AG08396 (cell line): ENCODE measurements around the gene COL28A1.
A peak's percentile ranks its signal among the peaks of the same experiment; 100 is the strongest.

Experiments used
- DNase-seq: peaks from one replicate; pipeline ENCODE4 v3.0.0; 2012; ENCODE audit warnings: low spot score, mixed read lengths

COL28A1 gene

DNA sequence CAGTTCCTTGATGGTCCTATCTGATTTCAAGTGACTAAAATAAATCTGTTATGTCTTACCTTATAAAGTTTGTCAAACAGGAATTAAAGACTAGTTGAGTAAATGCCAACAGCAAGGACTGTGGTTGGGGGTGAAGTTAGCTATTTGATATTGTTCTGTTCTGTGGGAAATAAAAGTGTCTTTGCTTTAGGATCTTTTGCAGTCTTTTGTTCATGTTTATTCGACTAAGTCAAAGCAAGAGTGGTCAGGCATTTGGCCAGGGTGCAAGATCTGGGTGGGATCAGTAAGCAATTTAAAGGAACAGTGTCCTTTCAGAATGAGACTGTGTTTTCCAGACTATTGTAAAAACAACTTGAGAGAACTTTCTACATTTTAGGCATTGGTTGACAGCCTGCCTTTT is at the start of gene COL28A1:
Gene COL28A1 (minus strand): TSS at position 183 of the 400 bp plus-strand sequence. CDS start 2,998 bp downstream, outside the sequence.
- DNase-seq, result no peak

DNA sequence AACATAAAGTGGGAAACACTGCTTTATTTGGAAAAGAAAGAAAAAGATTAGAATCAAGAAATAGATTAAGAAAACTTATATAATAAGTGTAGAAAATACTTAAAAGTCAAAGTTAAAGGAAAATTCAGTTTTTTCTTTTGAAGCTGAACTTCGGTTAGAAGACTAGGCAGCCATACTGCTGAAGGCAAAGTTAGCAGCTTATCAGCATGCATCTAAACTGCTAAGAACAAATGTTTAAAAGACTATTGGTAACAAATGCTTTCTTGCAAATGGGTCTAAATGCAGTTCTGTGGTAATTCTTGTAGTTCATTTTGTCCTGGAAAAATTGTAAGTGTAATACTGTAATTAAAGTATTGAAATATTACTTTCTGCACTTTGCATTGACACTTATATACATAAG is 49.0 kb upstream of the COL28A1 start:
- no peak for DNase-seq

DNA sequence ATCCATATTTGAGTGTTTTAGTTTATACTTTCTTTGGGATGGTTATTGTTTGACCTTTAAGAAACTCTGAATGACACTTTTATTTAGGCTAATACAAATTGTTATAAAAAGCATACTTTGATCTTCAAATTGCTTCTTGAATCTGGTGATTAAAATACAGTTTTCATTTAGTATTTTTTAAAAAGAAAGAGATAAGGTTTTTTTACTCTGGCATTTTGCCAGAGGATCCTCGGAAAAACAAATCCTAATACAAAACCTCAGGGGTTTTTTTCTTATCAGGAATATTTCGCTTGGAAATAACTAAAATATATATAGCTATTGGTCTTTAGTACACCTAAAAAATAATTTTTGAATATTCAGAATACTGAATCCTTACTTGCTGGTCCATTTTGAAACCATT is 48.1 kb upstream of the COL28A1 start:
- no peak for DNase-seq

DNA sequence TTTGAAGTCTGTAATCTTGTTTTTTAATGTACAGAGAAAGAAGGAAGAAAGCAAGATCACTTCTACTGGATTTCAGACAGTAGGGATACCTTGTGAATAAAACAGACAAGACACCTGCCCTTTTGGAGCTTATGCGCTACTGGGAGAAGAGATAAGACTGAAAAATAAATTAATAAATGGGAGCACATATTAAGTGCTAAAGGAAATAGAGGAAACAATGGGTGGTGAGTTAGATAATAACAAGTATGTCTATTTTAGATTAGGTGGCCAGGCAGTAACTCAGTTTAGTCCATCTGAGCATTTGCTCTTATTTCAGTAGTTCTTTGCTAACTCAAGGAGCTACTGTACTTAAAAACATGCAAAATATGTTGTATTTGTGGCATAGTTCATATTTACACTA is 46.9 kb upstream of the COL28A1 start:
- no peak for DNase-seq

DNA sequence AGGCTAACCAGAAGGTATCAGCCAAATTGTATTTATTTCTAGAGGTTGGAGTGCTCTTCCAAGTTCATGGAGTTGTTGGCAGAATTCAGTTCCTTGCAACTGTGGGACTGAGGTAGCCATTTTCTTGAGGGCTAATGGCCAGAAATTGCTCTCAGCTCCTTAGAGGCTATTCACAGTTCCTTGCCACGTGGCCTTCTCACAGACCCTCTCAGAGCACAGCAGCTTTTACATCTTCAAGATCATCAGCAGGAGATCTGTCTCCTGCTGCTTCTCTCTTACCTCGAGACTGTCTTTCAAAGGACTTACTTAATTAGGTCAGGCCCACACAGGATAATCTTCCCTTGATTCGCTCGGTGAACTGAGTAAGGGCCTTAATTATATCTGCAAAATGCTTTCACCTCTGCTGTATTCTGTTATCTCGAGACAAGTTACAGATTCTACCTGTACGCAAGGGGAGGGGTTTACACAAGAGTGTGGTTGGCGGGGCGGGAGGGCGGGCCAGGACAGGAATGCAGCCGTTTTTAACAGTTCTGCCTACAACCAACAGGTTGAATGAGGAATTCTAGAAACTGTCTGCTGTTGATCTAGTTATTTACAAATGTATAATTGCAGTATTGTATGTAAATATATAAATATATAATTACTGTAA is 46.0 kb upstream of the COL28A1 start:
- no peak for DNase-seq

DNA sequence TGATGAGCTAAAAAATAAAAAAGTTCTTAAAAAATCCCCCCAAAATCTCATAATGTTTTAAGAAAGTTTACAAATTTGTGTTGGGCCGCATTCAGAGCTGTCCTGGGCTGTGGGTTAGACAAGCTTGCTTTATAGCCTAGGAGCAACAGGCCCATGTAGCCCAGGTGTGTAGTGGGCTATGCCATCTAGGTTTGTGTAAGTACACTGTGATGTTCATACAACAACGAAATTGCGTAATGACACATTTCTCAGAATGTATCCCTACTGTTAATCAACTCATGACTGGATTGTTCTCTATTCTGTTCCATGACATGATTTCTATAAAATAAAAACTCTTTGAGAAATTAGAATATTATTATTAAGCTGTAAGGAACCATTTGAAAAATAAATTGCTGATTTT is 44.0 kb upstream of the COL28A1 start:
- DNase-seq, result no peak

DNA sequence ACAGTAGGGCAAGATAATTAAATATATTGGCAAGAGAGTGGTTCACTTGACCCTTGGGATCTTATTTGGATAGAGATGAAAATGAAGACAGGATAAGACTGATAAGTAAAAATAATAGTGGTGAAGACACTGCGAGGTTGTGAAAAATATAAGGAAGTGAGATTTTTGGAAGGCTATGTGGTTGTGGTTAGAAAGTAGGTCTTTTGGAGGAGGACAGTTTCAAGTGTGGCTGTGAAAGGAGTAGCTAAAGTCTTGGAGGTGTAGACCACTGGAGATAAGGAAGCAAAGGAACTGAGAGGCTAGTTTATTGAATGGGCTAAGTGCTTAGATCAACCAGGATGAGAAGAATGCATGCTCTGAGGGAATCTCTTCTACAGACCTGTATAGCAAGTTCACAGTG is 42.2 kb upstream of the COL28A1 start:
- DNase-seq, result no peak

DNA sequence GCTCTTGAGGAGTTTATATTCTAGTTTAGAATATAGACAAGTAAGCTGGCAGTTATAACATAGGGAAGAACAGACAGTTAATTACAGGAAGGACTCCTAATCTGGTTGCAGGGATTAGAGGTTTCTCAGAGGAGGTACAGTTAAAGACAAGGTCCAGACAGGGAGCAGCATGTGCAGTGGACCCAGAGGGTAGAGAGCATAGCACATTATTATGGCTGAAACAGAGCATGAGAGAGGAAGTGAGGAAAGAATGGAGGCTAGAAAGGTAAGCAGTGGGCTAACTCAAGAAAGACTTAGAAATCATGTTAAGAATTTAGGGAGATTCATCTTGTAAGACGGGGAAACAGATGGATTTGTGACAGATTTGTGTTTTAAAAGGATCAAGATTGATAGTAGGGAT is 40.7 kb upstream of the COL28A1 start:
- DNase-seq, result no peak

DNA sequence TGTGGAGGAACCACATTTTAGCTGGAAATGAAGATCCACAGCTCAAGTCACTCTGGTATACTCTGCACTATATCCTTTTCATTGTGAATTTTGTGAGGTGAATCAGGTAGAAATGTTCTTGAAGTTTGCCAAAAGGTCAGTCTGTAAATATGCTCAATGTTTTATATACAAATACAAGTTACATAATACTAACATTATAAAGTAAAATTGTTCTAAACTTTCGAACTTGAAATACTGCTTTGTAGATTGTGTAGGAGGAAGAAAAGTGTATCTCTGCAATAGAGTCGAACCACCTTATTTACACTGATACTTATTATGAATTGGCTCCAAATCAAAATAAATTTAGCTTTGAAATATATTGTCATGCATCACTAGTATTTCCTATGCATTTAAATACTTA is 38.0 kb upstream of the COL28A1 start:
- no peak for DNase-seq

DNA sequence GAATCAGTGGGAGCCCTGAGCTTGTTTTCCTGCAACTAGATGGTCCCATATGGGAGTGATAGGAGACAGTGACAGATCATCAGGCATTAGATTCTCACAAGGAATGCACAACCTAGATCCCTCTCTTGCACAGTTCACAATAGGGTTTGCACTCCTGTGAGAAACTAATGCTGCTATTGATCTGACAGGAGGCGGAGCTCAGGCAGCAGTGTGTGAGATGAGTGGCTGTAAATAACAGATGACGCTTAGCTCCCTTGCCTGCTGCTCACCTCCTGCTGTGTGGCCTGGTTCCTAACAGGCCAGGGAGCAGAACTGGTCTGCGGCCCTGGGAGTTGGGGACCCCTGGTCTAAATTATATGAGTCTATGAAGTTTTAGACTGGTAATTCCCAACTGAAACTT is 34.9 kb upstream of the COL28A1 start:
- DNase-seq, result no peak

DNA sequence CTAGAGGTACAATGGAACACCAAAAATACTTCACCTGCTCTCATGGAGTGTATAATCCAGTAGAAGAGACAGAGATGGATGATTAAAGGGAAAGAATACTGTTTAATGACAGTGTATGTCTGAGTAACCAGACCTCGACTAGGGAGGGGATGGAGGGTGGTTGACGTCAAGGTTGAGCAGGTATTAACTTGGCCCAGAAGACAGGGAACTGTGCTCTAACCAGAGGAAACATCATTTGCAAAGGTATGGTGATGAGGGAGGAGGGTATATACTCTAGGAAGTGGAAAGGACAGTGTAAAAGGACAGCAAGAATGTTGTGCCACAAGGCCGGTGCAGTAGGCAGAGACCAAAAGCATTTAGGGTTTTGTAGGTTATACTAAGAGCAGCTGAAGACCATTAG is 33.9 kb upstream of the COL28A1 start:
- DNase-seq, result no peak

DNA sequence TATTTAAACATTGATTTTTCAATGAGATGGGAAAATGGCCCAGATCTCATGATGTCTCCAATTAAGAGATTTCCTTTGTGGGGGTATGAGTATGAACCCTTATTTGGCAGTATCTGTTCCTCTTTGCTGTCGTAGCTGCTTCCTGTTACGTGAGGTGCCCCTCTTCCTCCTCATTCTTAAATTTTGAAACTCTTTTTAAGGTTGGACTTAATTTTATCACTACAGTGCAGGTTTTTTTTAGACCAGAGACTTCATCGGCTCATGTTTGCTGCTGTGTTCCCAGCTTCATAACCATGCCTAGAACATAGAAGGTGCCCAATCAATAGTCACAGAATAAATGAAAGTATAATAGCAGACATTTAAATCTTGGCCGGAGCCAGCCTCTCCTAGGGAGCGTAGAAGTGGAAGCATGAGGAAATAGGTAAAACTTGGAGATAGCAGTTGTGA is 33.4 kb upstream of the COL28A1 start:
- DNase-seq, result no peak

DNA sequence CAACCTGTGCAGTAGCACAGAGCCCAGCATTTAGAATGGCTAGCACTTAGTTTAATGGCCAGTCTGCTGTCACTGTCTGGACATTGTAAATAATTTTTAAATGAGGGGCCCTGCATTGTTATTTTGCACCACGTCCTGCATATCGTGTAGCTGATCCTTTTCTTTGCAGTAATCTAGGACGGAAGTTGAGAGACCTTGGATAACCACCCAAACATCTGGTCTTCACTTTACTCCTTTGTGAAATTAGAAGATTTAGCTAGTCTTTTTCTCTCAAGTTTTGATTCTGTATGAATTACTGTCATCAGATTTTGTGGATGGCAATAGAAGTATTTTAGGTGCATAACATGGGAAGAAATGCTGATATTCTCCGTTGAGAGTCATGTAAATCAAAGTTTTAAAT is 32.9 kb upstream of the COL28A1 start:
- DNase-seq, result no peak

DNA sequence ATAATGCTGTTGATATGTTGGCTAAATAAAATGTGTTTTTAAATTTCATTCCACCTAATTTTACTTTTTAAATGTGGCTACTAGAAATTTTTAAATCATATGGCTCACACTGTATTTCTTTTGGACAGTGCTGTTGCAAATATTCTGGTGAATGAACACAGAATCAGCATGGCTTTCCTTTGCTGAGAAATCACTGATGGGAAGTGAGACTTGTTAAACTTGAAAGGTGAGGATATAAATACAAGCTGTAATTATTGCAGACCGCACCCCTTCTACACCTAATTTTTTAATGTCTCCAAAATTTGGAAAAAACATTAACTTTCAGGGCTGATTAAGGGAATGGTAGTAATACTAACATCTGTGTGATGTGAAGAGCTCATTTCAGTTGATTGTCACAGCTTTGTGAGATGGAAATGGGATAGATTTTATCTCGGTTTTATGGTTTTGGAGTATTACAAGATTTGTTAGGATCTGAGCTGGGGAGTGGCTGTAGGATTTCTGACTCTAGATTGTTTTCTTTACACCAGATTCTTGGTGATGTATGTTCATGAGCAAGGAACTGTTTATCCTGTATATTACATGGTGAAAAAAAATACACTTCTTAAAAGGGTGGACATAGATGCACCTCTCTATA is 32.3 kb upstream of the COL28A1 start:
- no peak for DNase-seq

DNA sequence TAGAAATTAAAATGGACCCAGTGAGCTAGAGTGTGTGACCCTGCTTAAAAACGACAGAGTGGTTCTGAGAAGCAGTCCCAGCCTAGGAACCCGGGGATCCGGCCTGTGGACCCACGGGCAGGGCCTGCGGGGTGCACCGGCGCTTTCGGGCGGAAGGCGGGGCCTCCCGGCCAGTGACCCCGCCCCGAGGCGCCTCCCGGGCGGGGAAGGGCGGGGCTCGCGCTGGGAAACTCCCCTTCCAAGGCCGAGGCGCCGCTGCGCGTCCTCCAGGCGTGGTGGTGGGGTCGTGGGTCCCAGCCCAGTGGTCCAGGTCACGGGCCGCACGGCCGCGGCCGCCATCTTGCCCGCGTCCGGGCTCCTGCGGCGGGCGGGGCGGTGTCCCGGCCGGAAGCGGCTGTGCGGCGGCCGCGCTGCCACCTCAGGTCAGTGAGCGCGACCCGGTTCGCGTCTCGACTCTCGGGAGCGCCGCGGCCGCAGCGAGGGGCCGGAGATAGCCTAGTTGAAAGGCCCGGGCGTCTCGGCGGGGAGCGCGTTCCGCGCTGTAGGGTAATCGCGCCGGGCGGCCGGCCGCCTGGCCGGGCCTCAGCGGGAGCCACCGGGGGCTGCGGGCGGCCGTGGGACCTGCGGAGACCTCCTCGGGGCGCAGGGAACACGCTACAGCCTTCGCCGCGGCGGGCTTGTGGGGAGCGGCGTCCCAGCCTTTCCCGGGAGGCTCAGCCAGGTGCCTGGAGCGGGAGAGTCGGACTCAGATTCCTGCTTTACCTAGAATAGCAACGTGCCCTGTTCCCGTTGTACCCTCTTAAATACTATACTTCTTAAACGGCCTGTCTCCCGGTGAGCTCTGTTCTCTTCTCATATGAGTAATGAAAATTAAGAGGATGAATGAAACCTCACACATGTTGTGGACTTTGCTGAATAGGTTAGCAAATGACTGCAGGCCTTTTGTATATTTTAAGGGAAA is 31.3 kb upstream of the COL28A1 start, which contains the start of gene MIOS:
Gene MIOS (plus strand): TSS at position 234 of the 961 bp plus-strand sequence. CDS start 5,592 bp downstream, outside the sequence.
- DNase-seq, result peak; percentile 96

DNA sequence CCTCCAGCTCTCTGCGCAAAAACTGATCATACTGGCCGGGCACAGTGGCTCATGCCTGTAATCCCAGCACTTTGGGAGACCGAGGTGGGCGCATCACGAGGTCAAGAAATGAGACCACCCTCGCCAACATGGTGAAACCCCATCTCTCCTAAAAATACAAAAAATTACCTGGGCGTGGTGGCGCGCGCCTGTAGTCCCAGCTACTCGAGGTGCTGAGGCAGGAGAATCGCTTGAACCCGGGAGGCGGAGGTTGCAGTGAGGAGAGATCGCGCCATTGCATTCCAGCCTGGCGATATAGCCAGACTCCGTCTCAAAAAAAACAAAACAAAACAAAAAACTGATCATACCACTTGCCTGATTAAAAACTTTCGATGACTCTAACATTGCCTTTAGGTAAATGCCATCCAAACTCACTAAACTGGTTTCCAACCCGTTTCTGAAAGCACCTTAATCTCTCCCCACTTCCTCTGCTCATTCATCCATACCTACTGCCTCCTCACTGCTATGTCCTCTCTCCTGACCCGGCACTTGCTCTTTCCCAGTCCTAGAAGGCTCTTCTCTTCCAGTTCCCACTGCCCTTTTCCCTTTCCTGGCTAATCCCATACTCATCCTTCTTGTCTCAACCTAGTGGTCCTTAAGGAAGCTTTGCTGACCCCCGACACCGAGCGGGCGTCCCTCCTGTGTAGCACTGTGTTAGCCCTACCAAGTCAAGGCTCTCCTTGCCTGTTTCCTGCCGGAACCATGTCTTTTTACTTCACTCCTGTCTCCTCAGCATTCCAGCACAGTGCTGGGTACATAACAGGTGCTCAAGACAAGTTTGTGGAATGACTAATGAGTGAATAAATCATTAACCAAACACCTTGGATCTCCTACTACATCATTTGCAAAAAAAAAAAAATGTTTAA is 30.3 kb upstream of the COL28A1 start:
- DNase-seq, result no peak

DNA sequence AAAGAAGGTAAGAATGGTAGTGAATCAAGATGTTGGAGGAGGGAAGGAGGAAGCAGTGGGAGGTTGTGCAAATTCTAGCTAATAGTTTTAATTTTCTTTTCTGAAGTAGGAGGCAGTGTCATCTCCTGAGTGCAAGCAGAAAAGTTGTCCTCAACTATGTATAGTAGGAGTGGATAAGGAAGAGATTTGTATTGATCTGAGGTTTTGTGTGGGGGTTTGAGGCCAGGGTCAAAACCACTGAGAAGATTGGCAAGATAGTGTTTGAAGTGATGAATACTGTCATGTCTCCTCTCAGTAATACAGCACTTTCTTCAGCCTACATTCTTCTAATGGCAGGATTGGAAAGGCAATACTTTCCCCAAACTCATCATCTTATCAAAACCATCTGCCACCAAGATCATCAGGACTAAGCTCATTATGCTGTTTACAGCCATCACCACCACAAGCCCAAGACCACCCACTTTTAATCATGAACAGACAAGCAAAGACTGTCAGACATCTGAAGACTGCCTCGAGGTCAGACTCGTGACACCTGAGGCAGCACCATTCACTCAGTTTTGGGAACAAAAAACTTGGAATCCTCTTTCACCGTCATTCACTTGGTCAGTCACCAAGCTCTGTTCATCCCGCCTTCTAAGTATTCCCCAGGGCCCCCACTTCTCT is 29.5 kb upstream of the COL28A1 start:
- DNase-seq, result no peak

DNA sequence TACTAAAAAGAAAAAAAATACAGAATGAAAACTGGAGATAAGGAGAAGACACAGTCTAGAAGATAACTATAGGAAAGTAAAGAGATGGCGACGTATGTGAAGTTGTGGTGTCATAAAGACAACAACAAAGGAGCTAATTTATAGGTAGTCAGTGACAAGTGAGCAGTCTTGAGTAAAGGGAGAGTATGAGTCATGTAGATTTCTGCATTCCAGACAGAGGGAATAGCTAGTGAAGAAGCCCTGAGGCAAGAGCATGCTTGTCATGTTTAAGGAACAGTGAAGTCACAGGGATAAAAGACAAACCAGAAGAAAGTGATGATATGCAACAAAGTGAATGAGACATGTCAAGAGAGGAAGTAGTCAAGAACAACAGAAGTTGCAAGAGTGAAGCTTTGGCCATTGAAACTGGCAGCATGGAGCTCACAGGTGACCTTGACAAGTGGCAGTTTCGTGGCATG is 28.7 kb upstream of the COL28A1 start:
- peak; percentile 57 for DNase-seq

DNA sequence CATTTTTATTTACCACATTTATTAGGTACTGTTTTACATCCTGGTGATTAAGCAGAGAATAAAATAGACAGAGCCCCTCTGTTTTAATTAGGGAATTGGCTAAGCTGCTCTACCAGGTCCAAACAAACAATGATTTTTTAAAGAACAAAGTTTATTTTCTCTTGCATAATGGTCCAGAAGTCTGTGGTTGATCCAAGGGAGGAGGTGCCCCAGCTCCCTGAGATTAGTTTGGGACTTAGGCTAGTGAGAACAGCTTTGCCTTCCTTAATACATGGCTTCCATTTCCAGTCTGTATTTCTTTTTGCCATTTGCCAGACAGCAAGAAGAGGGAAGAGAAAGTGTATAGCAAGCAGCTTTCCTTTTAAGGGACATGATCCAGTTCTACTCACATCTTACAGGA is 28.1 kb upstream of the COL28A1 start:
- DNase-seq, result no peak

DNA sequence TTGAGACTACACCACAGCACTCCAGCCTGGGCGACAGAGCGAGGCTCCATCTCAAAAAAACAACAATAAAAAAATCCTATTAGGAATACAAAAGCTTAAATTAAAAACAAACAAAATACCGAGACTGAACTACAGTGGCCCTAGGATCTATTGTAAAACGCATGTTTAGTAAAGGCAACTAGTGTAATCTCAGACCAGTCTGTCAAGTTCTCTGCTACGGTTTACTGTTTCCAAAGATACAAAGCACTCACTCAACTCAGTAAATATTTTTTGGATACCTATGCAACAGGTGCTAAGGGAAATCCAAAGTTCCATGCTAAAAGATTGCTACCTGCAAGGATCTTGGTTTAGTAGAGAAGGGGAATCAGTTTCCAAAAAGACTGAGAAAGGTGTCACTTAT is 27.6 kb upstream of the COL28A1 start:
- DNase-seq, result no peak

DNA sequence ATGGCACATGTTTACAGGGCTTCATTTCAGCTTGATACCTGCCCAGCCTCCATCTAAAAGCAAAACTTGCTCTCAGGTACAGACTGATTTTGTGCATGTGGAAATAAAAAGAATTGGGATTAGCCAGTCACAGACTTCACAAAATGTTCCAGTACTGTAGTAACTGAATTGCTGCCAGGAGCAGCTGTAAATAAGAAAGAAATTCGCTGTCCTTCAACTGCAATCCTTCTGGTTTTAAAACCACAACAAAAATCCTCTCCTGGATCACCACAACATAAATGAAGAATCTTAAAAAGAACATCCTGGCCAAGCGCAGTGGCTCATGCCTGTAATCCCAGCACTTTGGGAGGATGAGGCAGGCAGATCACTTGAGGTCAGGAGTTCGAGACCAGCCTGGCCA is 27.1 kb upstream of the COL28A1 start:
- DNase-seq, result no peak
